Measurements from ENCODE around the gene BTF3. TPM values are rescaled to one million over a fixed set of nuclear protein-coding genes. Genes with fewer than 3 reads are reported as not detected.

BTF3 gene
- 254 and 281 TPM in 2 replicates for total RNA-seq

DNA sequence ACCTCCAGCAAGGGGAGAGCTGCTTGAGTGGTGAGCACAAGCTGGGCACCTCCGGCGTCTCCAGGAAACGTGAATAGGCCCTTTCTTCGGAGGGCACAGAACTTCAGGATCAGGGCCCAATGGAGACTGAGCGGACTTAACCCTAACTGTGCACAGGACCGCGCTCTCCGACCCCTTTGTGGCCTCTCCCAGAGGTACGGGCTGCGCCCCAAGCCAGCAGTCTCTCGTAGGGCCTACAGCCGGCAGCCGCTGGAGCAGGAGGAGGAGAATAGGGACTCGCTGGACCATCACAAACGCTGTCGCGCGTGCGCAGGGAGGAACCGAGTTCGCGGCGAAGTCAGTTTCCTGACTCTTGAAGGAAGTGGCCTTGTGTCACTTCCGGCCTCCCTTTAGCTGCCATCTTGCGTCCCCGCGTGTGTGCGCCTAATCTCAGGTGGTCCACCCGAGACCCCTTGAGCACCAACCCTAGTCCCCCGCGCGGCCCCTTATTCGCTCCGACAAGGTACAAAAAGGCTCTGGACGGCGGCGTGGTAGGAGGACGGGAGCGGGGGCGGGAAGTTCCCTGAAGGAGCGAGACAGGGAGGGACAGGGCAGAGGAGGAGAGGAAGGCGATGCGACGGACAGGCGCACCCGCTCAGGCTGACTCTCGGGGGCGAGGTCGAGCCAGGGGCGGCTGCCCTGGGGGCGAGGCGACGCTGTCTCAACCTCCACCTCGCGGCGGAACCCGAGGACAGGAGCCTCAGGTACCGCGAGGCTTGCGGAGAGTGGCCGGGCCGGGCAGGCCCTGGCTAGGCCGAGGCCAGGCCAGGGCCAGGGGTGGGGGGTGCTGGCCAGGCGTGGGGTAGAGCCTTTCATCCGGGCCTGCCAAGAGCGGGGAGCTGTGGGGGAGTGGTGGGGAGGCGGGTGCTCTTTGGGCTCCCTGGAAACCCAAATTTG is at the start of gene BTF3:
BTF3 (plus strand) TSS at position 386 of the 936 bp plus-strand sequence; CDS start at position 612, 226 bp downstream.

DNA sequence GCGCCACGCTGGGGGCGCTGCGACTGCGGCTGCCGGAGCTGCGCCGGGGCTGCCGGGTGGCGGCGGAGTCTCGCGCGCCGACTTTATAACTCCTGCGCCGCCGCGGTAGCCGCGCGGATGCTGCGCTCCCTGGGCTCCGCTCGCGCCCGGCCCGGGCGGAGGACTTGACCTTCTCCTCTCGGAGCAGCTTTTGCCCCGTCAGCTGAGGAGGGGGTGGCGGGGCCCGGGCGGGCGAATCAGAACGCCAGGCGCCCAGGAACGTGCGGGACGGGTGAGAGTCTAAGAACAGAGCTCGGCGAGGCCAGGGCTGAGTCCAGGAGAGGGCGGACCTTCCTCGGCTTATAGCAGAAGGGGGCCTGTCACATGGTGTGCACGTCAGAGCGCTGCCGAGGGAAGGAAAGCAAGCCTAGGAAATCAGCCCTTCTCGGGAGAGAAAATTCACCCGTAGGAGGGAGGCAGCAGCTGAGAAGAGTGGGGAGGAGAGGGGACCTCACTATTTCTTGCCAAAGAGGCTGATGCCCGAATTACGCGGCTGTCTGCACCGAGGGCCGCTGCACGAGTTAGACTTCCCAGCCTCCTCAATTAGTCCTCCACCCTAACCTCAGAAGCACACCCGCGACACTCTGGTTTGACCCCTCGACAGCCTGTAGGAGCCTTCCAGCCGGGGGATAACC is 49.6 kb upstream of the BTF3 start, which contains the start of gene FOXD1:
FOXD1 (minus strand) TSS at position 315 of the 674 bp plus-strand sequence. CDS start 415 bp downstream, outside the sequence.

Other genes with a start within 250 kb of the BTF3 start
- 0.30 and 0.32 TPM in 2 replicates for gene FOXD1, start 49.7 kb upstream of the BTF3 start, total RNA-seq
- 11.9 and 12.3 TPM in 2 replicates for gene ANKRA2, start 67.2 kb downstream of the BTF3 start, total RNA-seq
- gene UTP15, start 67.3 kb downstream of the BTF3 start, total RNA-seq: 30.9 and 36.9 TPM in 2 replicates
- 77.3 and 144 TPM in 2 replicates for gene ARHGEF28, start 127.8 kb downstream of the BTF3 start, total RNA-seq

Measured in epithelial cell of umbilical artery (primary cell).